Keratinocyte (primary cell): ENCODE results near the gene RGL3.

ENCODE experiments used
- EZH2 ChIP-seq: IDR thresholded peaks from one replicate; pipeline ENCODE4 v1.6.1; 2012; ENCODE audit warnings: inconsistent platforms, mild to moderate bottlenecking, low read length, moderate library complexity
- TF ChIP-seq, protein P1 (sequence below), 3 experiments: IDR thresholded peaks in 1 of 3; conservative IDR thresholded peaks in 1 of 3; optimal IDR thresholded peaks in 1 of 3; 2 replicates in 2 of 3; 3 replicates in 1 of 3; pipeline versions ENCODE3 to v1.5.1; 2011; ENCODE audit warnings: low read length in 3 of 3, mild to moderate bottlenecking in 3 of 3, moderate library complexity in 2 of 3, control low read depth in 1 of 3, inconsistent platforms in 1 of 3; ENCODE audit not compliant: insufficient read depth in 2 of 3; ENCODE audit errors: extremely low read depth in 1 of 3

DNA sequence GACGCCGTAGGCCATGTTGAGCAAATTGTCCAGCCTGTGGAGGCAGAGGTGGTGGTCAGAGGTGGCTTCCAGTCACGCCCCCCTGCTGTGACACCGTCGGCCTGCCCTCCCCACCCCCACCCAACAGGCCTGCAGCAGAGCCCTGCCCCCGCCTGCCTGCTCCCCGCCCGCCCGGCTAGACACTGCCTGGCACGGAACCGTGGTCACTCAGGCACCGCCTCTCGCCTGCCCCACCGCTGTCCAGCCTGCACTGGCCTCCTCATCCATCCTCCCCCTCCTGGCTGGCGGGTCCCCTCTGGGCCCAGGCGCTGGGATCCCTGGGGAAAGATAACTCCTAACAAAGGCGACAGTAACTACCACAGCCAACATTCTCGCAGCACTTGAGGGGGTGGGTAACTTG, 38.0 kb upstream of the RGL3 start:
- TF ChIP-seq, protein P1, sequence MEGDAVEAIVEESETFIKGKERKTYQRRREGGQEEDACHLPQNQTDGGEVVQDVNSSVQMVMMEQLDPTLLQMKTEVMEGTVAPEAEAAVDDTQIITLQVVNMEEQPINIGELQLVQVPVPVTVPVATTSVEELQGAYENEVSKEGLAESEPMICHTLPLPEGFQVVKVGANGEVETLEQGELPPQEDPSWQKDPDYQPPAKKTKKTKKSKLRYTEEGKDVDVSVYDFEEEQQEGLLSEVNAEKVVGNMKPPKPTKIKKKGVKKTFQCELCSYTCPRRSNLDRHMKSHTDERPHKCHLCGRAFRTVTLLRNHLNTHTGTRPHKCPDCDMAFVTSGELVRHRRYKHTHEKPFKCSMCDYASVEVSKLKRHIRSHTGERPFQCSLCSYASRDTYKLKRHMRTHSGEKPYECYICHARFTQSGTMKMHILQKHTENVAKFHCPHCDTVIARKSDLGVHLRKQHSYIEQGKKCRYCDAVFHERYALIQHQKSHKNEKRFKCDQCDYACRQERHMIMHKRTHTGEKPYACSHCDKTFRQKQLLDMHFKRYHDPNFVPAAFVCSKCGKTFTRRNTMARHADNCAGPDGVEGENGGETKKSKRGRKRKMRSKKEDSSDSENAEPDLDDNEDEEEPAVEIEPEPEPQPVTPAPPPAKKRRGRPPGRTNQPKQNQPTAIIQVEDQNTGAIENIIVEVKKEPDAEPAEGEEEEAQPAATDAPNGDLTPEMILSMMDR (optimal IDR thresholded peaks at IDR 0.05 in 1 of 3, IDR thresholded peaks at IDR 0.05 in 1 of 3, conservative IDR thresholded peaks at IDR 0.05 in 1 of 3; ENCODE audit: extremely low read depth in 1 of 3, insufficient read depth in 2 of 3, low read length in 3 of 3), result no peak
- TF ChIP-seq EZH2, result no peak
